ENCODE data around the gene TBC1D2B. TPM values are rescaled to one million over a fixed set of nuclear protein-coding genes. Genes with fewer than 3 reads are reported as not detected.

Gene TBC1D2B
- total and polyA plus RNA-seq, 3 donors from 2014 or later = 28.9 to 41.5 (median 40.6) TPM

GRCh38 chr15:78004222-78004727, 73.2 kb downstream of the TBC1D2B start:
- no peak overlapping the region for H3K27ac ChIP-seq
- H3K4me1 ChIP-seq = peaks cover 25% of the 10 kb centered on the region
- 57 to 61% methylated on average over 9 of the region's 9 CpGs for WGBS, 2 donors
- H3K36me3 ChIP-seq (ENCODE audit: low read depth, missing control alignments) = no peaks in the 10 kb centered on the region
- no peaks in the 10 kb centered on the region for H3K9me3 ChIP-seq
- no peaks in the 10 kb centered on the region for H3K27me3 ChIP-seq
- no peak for DNase-seq
- no peak overlapping the region for H3K4me3 ChIP-seq
- intact Hi-C loops (cut with DNase I; ENCODE audit: low total_unique reads) = loop anchor here (10.0 kb wide), 1 partner anchor 61 kb away; no protein-coding TSS in a partner anchor
- no peak for TF ChIP-seq POLR2A (IDR thresholded peaks at IDR 0.05)
- no peak for TF ChIP-seq CTCF (IDR thresholded peaks at IDR 0.05)

DNA sequence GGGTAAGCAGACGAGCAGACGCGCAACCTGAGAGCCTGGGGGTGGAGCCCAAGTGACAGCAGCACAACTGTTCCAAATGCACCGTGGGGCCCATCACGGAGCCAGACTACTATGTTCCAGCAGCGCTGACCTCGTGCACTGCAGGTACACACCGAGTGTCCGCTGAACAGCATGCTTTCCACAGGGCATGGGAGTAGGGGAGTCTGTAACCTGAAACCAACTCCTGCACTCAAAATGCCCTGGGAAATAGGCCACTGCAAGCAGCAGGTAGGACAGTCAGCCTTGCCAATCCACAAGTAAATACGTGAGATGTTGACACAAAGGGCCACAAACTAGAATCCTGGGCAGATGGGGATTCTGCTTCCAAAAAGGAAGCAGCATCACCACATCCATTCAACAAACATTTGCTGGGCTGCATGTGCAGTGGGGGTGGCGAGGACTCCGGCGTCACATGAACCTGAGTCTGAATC, 73.9 kb downstream of the TBC1D2B start:
- peaks cover 25% of the 10 kb centered on the region for H3K4me1 ChIP-seq
- no peak for TF ChIP-seq CTCF (IDR thresholded peaks at IDR 0.05)
- TF ChIP-seq POLR2A (IDR thresholded peaks at IDR 0.05) = no peak
- 83 to 85% methylated on average over 9 to 13 of the region's 13 CpGs for WGBS, 2 donors
- H3K27me3 ChIP-seq = no peaks in the 10 kb centered on the region
- no peaks in the 10 kb centered on the region for H3K36me3 ChIP-seq (ENCODE audit: low read depth, missing control alignments)
- DNase-seq = no peak
- H3K27ac ChIP-seq = no peak overlapping the region
- intact Hi-C loops (cut with DNase I; ENCODE audit: low total_unique reads) = loop anchor here (10.0 kb wide), 1 partner anchor 61 kb away; no protein-coding TSS in a partner anchor
- no peaks in the 10 kb centered on the region for H3K9me3 ChIP-seq
- no peak overlapping the region for H3K4me3 ChIP-seq

DNA sequence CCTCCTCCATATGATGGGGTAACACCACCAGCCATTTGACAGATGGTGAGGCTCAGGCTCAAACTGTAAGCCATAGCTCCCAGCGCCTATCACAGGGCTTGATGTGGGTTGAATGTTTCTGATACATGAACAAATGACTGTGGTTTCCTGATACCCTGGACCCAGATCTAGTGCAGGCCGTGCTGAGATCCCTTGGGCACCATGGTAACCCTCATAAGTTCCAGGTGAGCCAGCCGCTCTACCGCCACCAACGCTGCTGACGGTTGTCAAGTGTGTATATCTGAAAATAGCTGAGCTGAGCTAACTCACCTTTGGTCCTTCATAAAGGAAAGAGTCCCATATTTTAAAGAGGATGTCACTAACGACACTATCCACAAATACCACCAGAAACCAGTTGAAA, 74.5 kb downstream of the TBC1D2B start:
- 95% methylated on average over 7 of the region's 7 CpGs for WGBS, 2 donors
- Histone ChIP-seq H3K4me3 (no peak overlapping the region), H3K36me3 (ENCODE audit: low read depth, missing control alignments) (no peaks in the 10 kb centered on the region), H3K9me3 (no peaks in the 10 kb centered on the region), H3K27me3 (no peaks in the 10 kb centered on the region), H3K27ac (no peak overlapping the region), H3K4me1 (peaks cover 21% of the 10 kb centered on the region)
- TF ChIP-seq POLR2A (IDR thresholded peaks at IDR 0.05) = no peak
- no peak for TF ChIP-seq CTCF (IDR thresholded peaks at IDR 0.05)
- intact Hi-C loops (cut with DNase I; ENCODE audit: low total_unique reads) = loop anchor here (10.0 kb wide), 1 partner anchor 62 kb away; no protein-coding TSS in a partner anchor
- DNase-seq = no peak

DNA sequence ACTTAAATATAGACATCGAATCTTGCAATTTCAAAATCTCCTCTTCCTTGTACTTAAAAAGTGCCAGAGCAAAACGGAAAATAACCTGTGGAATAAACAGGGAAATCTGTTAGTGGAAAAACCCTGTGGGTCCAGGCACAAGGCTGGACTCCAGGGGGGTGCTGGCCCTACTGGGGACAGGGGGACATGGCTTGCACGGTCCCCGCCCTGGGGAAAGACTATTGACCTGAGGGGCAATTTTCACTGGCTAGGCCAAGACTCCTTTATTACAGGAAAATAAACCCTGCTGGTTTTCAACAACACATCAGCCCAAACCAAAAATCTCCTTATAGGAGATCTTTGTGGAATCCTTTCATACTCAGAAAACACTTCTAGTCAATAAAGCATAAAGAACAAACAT, 75.9 kb downstream of the TBC1D2B start:
- WGBS, 2 donors = 85 to 93% methylated on average over 4 of the region's 4 CpGs
- DNase-seq = no peak
- intact Hi-C loops (cut with DNase I; ENCODE audit: low total_unique reads) = loop anchor here (10.0 kb wide), 1 partner anchor 63 kb away; no protein-coding TSS in a partner anchor

More for the DNA sequence above, 75.9 kb downstream of the TBC1D2B start:
- Histone ChIP-seq H3K4me1 (peaks cover 10% of the 10 kb centered on the region), H3K4me3 (no peak overlapping the region), H3K27me3 (no peaks in the 10 kb centered on the region), H3K9me3 (no peaks in the 10 kb centered on the region), H3K27ac (no peak overlapping the region), H3K36me3 (ENCODE audit: low read depth, missing control alignments) (no peaks in the 10 kb centered on the region)
- no peak for TF ChIP-seq CTCF (IDR thresholded peaks at IDR 0.05)

All from testis (tissue), 3 donors.